Posterior cingulate gyrus (tissue), 11 donors: Measurements from ENCODE around the gene SLC35E2B.
"Not testable (repeated sequence)": the region's sequence is repeated elsewhere in the genome, so short reads cannot be mapped to it uniquely, and the experiment has no call there.

Source experiments
- DNase-seq, 10 donors: peaks; one replicate each; pipeline versions ENCODE4 v3.0.0 to v3.0.0-alpha.2; 2020 to 2021; ENCODE audit warnings: mixed read lengths in 3 of 10
- intact Hi-C: fragments of 100-400 bp; cut with DNase I; formaldehyde crosslinking; loops from one replicate; pipeline ENCODE4 v1.15.1; 2023

The SLC35E2B gene

GRCh38 chr1:1704284-1704957, 11.8 kb upstream of the SLC35E2B start:
- peak in 1 of 10 donors; percentile 62 for DNase-seq
- intact Hi-C loops = not testable (repeated sequence)

- intact Hi-C loops = no loop called here
- peak in 1 of 10 donors; percentile 68 for DNase-seq
Measured at GRCh38 chr1:1703796-1704195, 11.2 kb upstream of the SLC35E2B start.

GRCh38 chr1:1702506-1702905, 9.9 kb upstream of the SLC35E2B start:
- intact Hi-C loops, DNase-seq: not testable (repeated sequence)

GRCh38 chr1:1700557-1700956, 8.0 kb upstream of the SLC35E2B start:
- DNase-seq, intact Hi-C loops: not testable (repeated sequence)

- intact Hi-C loops, DNase-seq: not testable (repeated sequence)
Measured at GRCh38 chr1:1700067-1700466, 7.5 kb upstream of the SLC35E2B start.

- peak in 1 of 10 donors; percentile 29 for DNase-seq
- intact Hi-C loops = not testable (repeated sequence)
Measured at GRCh38 chr1:1699061-1699460, 6.5 kb upstream of the SLC35E2B start.

GRCh38 chr1:1697358-1698183, 5.0 kb upstream of the SLC35E2B start:
- intact Hi-C loops = not testable (repeated sequence)
- DNase-seq = peak in 1 of 10 donors; percentile 42

GRCh38 chr1:1696431-1697357, 4.1 kb upstream of the SLC35E2B start:
- DNase-seq = peak in 1 of 10 donors; percentile 36
- intact Hi-C loops = not testable (repeated sequence)

- DNase-seq = peak in 6 of 10 donors; percentile 66 to 97 (median 86)
- intact Hi-C loops = not testable (repeated sequence)
Measured at GRCh38 chr1:1692324-1692713, 276 bp downstream of the SLC35E2B start.

- intact Hi-C loops, DNase-seq: not testable (repeated sequence)
Measured at GRCh38 chr1:1691443-1691842, 1.2 kb downstream of the SLC35E2B start.

- intact Hi-C loops = not testable (repeated sequence)
- peak in 2 of 10 donors; percentile 42 to 52 for DNase-seq
Measured at GRCh38 chr1:1689526-1689925, 3.1 kb downstream of the SLC35E2B start.

- intact Hi-C loops = no loop called here
- DNase-seq = peak in 1 of 10 donors; percentile 39
Measured at GRCh38 chr1:1687846-1688245, 4.7 kb downstream of the SLC35E2B start.

GRCh38 chr1:1684031-1684681, 8.4 kb downstream of the SLC35E2B start:
- intact Hi-C loops = no loop called here
- DNase-seq = peak in 3 of 10 donors; percentile 55 to 62 (median 62)

GRCh38 chr1:1683104-1683905, 9.3 kb downstream of the SLC35E2B start:
- intact Hi-C loops = no loop called here

GRCh38 chr1:1680912-1681273, 11.7 kb downstream of the SLC35E2B start:
- DNase-seq = peak in 7 of 10 donors; percentile 13 to 89 (median 41)
- intact Hi-C loops = no loop called here

More at GRCh38 chr1:1683104-1683905, 9.3 kb downstream of the SLC35E2B start:
- DNase-seq = peak in 1 of 10 donors; percentile 54

- intact Hi-C loops = no loop called here
- peak in 2 of 10 donors; percentile 48 to 73 for DNase-seq
Measured at GRCh38 chr1:1680031-1680911, 12.3 kb downstream of the SLC35E2B start.

- intact Hi-C loops = no loop called here
- peak in 3 of 10 donors; percentile 52 to 63 (median 59) for DNase-seq
Measured at GRCh38 chr1:1678581-1679380, 13.8 kb downstream of the SLC35E2B start.
